HUDEP-2 (cell line): ENCODE data around the gene APP.
A peak's percentile ranks its signal among the peaks of the same experiment; 100 is the strongest.
"Not testable (repeated sequence)": the region's sequence is repeated elsewhere in the genome, so short reads cannot be mapped to it uniquely, and the experiment has no call there.

Source experiments
- DNase-seq, 76 experiments: peaks; one replicate each; lab custom pipeline; 2025; ENCODE audit not compliant: unreplicated experiment in 76 of 76; lab: John Stamatoyannopoulos, UW

Gene APP

GRCh38 chr21:26106562-26106961 is 64.0 kb downstream of the APP start:
- DNase-seq: no peak

GRCh38 chr21:26105819-26106218 is 64.8 kb downstream of the APP start:
- DNase-seq: peak in 56 of 76 experiments; percentile 12 to 67 (median 39)

DNA sequence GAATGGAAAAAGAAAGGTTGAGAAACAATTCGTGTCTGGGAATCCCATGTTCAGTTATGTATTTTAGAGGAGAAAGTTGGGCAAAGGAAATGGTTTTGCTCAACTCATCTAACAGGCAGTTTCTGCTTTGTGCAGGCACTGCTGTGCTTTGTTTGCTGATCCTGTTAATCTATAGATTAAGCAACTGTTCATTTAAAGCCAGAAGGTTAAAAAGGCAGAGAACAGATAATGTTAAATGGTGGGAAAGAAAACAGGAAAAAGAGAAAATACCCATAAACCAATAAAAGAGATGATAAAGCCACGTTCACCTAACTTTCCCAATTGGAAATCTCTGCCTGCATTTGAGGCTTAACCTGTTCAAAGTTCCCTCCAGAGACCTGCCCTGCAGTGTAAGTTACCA is 70.0 kb downstream of the APP start:
- DNase-seq: no peak

GRCh38 chr21:26099610-26100219 is 70.9 kb downstream of the APP start:
- no peak for DNase-seq

DNA sequence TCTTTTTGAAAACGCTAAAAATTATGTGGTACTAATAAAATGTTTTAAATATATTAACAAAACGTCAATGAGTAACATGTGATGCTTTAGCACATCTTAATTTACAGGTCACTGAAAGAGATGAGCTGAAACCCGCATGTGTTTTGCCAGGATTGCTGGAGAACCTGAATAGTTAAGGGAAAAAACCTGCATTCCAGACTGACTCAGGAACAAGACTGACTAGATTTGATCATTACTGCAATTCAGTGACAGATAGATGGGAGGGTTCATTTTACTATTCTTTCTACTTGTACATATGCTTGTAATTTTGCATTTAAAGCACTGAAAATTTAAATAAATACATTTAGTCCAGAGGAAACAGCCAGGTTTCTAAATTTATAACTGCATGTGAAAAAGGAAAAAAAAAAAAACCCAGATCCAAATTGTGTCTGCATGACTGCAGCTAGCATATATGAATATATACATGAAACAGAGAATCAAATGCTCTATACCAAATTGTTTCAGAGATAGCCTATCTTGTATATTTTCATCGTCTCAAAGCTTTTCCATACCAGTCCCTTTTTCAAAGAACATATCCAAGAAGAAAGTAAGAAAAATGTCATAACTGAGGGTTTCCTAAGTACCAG is 71.7 kb downstream of the APP start:
- DNase-seq: no peak

GRCh38 chr21:26097475-26097874 is 73.1 kb downstream of the APP start:
- DNase-seq: no peak

GRCh38 chr21:26096494-26097371 is 73.8 kb downstream of the APP start:
- DNase-seq: no peak

- DNase-seq: no peak
Observed at GRCh38 chr21:26095131-26095530, 75.4 kb downstream of the APP start.

GRCh38 chr21:26093122-26093521 is 77.4 kb downstream of the APP start:
- DNase-seq: no peak

- DNase-seq: no peak
Observed at GRCh38 chr21:26091480-26092018, 79.0 kb downstream of the APP start.

- no peak for DNase-seq
Observed at GRCh38 chr21:26089730-26090129, 80.8 kb downstream of the APP start.

- DNase-seq: no peak
Observed at GRCh38 chr21:26087223-26087918, 83.2 kb downstream of the APP start.

DNA sequence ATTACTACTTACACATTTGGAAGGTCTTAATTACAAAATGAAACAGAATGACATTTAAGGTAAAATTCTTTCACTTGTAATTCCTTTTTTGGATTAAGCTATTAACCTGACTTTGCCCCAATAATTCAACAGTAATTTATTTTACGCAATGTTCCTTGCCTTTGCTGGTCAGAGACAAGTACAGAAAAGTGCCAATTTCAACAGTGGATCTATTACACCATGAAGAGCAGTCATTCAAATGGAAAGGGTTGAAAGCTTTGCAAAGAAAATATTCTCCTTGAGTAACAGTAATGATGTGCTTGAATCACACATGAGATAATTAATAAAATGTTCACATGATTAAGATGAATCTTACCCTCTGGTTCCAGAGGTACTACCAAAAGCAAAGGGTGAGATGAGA is 84.7 kb downstream of the APP start:
- no peak for DNase-seq

GRCh38 chr21:26085127-26085526 is 85.4 kb downstream of the APP start:
- DNase-seq: no peak

GRCh38 chr21:26082549-26082948 is 88.0 kb downstream of the APP start:
- DNase-seq: no peak

DNA sequence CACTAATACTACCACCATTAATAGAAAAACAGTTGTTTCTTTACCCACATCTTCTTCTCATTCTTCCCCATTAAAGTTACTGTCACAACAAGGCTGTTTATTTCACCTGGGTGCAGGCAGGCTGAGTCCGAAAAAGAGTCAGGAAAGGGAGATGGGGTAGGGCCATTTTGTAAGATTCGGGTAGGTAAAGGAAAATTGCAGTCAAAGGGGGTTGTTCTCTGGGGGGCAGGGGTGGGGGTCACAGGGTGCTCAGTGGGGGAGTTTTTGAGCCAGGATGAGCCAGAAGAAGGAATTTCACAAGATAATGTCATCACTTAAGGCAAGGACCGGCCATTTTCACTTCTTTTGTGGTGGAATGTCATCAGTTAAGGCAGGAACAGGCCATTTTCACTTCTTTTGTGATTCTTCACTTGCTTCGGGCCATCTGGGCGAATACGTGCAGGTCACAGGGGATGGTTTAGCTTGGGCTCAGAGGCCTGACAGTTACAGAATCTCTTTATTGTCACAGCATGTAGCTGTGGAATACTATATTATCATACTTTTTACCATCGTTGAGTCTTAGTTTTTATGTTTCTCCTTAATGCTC is 89.3 kb downstream of the APP start:
- DNase-seq: not testable (repeated sequence)

- no peak for DNase-seq
Observed at GRCh38 chr21:26080211-26080610, 90.4 kb downstream of the APP start.

DNA sequence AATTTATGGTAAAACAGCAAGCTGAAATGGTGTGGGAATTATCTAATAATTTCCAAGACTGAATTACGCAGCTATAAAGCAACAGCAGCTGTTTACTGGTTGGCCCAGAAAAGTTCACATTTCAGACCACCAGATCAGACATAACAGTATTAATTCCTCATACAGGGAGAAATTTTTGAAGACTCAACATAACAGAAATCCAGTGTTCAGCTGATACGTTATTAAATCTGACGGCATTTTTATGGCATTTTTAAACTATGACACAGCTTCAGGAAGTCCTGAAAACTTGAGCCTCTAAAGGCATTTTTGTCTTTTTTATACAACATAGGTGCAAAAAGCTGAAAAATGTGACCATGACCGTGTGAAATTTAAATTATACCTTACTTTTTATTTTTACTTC is 91.2 kb downstream of the APP start:
- no peak for DNase-seq

DNA sequence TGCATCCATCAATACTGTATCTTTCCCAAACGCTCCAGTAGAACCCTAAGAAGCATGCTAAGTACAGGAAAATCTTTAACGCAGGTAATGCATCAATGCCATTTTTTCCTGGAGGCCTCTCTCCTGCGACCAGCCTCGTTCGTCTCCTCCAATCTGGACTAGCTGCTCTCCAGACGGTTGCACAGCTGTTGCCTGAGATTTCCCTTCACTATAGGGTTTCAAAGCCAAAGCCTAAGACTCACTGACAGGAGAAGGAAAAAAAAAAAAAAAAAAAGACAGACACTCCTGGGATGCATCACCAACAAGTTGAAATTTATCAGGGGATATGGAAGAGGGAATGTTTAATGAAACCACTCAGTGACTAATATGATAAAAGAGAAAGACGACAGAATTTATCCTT is 93.0 kb downstream of the APP start:
- DNase-seq: no peak
